ENCODE data around the gene MEA1.
A peak's percentile ranks its signal among the peaks of the same experiment; 100 is the strongest.
"Not testable (repeated sequence)": the region's sequence is repeated elsewhere in the genome, so short reads cannot be mapped to it uniquely, and the experiment has no call there.

MEA1 gene

DNA sequence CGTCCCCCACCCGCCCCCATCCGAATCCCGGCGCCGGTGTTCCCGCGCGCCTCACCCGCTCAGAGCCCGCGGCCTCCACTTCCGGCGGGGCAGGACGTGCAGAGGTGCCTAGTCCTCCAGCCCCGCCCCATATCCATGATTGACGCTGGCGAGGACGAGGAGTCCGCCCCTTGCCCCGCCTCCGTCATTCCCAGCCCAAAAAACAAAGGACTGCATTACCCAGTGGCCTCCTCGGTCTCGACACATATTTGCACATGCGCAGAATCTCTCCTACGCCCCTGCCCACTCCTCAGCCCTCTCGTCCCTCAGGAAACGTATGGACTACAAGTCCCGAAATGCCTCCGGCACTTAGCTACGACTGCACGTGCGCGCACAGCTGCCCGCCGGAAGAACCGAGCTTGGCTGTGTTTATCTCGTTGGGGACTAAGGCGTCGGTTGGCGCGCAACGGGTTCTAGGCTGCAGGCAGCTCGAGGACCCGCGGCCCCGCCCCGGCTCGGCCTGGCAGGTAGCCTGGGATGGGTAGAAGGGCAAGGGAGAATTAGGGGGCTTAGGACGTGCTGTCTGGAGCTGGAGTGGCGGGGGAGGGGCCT is at the start of gene MEA1, which contains the start of gene KLHDC3:
Gene MEA1, minus strand, starts transcription at position 104 of the 591 bp plus-strand sequence. CDS start 133 bp downstream, outside the sequence.
Gene KLHDC3, plus strand, starts transcription at position 407 of the 591 bp plus-strand sequence. CDS start 2,944 bp downstream, outside the sequence.
- DNase-seq (ENCODE audit: low read depth): peak; percentile 97

DNA sequence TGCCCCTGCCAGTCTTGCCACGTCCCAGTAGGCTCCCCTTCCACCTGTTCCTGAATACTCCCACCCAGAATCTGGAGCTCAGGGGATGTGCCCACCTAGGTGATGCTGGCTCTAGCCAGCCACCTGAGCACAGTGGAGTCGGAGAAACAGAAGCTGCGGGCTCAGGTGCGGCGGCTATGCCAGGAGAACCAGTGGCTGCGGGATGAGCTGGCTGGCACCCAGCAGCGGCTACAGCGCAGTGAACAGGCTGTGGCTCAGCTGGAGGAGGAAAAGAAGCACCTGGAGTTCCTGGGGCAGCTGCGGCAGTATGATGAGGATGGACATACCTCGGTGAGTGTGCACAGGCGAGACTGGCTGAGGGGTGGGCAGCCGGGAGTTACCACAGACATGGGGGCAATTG is 49.1 kb upstream of the MEA1 start:
- DNase-seq (ENCODE audit: low read depth): no peak

DNA sequence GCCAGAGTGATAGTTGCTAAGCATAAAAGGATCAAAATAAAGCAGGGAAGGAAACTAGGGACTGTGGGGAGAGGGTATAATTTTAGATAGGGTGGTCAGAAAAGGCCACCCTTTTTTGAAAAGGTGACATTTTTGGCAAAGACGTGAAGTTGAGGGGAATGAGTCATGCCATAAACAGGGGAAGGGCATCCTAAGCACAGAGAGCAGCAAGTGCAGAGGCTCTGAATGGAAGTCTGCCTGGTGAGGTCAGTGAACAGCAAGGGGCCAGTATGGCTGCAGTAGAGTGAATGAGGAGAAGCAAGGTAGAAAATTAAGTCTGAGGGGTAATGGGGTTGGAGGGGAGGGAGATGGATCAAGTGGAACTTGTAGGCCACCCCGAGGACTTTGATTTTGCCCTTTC is 48.1 kb upstream of the MEA1 start:
- no peak for DNase-seq (ENCODE audit: low read depth)

- no peak for DNase-seq (ENCODE audit: low read depth)
Measured at GRCh38 chr6:43060755-43061633, 47.2 kb upstream of the MEA1 start.

GRCh38 chr6:43060034-43060754 is 46.4 kb upstream of the MEA1 start:
- DNase-seq (ENCODE audit: low read depth): no peak

GRCh38 chr6:43059168-43060033 is 45.7 kb upstream of the MEA1 start, which contains the start of the genes KLC4 and MRPL2:
TSS of gene KLC4 (plus strand) at chr6:43059631. CDS start at chr6:43061336, 1,705 bp downstream.
TSS of gene MRPL2 (minus strand) at chr6:43059434. CDS start at chr6:43059381, 53 bp downstream.
- peak; percentile 94 for DNase-seq (ENCODE audit: low read depth)

GRCh38 chr6:43058531-43058930 is 44.8 kb upstream of the MEA1 start:
- DNase-seq (ENCODE audit: low read depth): no peak

DNA sequence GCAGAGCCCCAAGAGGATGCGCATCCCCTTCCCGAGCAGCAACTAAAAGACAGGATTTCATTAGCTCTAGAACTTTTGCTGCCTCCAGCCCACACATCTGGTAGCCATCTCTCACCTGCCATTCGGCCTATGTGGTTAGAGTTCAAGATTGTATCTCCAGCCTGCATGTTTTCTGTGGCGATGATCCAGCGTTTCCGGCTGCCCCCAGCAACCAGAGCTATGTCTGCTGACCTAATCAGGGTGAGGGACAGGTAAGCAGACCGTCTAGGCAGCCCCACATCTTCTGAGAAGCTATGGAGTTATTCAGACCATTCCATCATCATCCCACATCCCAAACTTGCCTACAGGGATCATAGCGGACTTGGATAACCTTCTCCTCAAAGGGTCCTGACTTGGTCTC is 42.2 kb upstream of the MEA1 start:
- DNase-seq (ENCODE audit: low read depth): no peak

DNA sequence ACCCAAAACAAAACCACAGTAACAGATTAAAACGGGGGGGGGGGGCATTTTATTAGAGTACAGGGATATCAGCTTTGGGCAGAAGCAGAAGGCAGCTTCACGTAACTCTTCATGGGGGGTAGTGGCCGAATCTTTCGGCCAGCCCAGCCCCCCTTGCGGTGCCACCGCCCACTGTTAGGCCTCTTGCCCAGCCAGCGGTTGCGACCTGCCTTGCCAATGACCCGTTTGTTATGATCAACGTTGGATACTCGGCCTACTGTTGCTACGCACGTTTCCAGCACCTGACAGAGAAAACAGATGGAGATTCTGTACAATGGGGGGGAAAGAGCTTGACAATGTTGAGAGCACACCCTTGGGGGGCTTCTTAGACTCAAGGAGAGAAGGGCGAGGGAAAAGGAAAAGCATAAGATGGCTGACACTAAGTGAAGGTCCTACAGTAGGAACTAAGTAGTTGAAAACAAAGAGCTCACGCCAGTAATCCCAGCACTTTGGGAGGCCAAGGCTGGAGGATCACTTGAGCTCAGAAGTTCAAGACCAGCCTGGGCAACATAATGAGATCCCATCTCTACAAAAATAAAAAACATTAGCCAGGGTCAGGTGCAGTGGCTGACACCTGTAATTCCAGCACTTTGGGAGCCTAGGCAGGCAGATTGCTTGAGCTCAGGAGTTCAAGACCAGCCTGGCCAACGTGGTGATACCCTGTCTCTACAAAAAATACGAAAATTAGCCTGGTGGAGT is 40.6 kb upstream of the MEA1 start:
- DNase-seq (ENCODE audit: low read depth): no peak

DNA sequence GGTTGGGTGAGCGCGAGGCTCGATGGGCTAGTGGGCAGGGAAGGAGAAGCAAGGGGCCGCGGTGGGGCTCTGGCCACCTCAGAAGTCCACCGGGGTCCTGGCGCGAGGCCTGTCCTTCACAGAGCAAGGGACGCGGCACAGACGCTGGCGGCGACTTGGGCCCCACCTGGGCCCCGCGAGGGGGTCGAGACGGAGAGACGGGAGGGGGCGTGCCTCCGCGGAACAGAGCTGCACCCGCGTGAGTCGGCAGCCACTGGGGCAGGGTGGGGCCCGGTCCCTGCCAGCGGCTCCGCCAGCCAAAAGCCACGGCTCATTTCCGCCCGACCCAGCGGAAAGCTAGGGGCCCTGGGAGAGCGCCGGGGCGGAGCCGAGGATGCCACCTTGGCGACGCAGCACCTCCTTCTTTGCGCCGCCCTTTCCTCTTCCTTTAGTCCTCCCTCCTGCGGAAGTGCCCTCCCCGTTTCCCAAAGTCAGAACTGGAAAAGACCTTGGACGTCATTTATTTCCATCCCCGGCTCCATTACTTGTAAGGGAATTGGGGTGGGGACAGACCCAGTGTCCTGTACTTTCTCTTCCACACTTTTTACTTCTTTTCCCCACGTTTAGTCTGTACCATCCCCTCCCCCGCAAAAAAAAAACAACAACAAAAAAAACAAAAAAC is 39.9 kb upstream of the MEA1 start, which contains the start of gene CUL7:
Gene CUL7, minus strand, starts transcription at position 307 of the 661 bp plus-strand sequence. CDS start 1,063 bp downstream, outside the sequence.
- peak; percentile 84 for DNase-seq (ENCODE audit: low read depth)

- DNase-seq (ENCODE audit: low read depth): no peak
Measured at GRCh38 chr6:43052842-43053544, 39.2 kb upstream of the MEA1 start.

GRCh38 chr6:43052225-43052841 is 38.6 kb upstream of the MEA1 start:
- no peak for DNase-seq (ENCODE audit: low read depth)

DNA sequence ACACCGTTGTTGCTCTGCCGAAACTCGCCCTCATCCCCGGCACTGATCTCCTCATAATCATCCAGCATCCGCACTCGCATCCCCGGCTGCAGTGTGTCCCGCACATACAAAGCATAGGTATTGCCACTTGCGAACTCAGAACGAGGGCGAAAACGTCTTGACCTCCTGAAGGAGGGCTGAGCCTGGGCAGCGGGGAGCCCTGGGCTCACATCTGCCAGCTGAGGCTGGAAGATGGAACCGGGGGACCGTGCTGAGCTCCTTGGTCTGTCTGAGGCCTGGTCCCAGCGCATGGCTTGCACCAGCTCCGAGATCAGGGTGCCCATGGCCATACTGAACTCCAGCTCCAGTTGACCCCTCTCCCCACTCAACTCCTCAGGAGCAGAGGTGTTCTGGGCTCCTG is 37.2 kb upstream of the MEA1 start:
- DNase-seq (ENCODE audit: low read depth): no peak

GRCh38 chr6:43047998-43048397 is 34.3 kb upstream of the MEA1 start:
- DNase-seq (ENCODE audit: low read depth): no peak

GRCh38 chr6:43045371-43045930 is 31.7 kb upstream of the MEA1 start:
- DNase-seq (ENCODE audit: low read depth): no peak

DNA sequence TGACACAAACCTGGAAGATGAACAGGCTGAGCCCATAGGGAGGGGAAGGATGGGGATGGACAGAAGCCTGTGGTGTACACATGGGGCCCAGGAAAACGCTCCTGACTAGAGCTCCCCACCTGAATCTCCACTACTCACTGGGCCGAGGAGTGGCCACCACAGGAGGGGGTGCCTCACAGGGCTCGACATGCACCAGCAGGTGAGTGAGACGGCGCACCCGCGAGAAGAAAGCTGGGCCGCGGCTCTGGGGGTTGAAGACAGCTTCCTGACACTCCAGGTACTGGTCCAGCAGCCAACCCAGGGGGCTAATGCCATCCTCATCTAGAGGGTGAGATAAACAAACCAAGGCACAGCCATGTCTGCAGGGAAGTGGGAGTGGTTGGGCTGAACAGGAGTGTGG is 29.6 kb upstream of the MEA1 start:
- no peak for DNase-seq (ENCODE audit: low read depth)

DNA sequence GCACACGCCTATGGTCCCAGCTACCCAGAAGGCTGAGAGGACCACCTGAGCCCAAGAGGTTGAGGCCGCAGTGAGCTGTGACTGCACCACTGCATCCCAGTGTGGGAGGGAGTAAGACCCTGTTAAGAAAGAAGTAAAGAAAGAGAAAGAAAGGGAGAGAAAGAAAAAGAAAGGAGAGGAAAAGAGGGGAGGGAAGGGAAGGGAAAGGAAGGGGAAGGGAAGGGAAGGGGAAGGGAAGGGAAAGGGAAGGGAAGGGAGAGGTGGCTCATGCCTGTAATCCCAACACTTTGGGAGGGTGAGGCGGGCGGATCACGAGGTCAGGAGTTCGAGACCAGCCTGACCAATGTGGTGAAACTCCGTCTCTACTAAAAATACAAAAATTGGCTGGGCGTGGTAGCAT is 27.7 kb upstream of the MEA1 start:
- not testable (repeated sequence) for DNase-seq (ENCODE audit: low read depth)

DNA sequence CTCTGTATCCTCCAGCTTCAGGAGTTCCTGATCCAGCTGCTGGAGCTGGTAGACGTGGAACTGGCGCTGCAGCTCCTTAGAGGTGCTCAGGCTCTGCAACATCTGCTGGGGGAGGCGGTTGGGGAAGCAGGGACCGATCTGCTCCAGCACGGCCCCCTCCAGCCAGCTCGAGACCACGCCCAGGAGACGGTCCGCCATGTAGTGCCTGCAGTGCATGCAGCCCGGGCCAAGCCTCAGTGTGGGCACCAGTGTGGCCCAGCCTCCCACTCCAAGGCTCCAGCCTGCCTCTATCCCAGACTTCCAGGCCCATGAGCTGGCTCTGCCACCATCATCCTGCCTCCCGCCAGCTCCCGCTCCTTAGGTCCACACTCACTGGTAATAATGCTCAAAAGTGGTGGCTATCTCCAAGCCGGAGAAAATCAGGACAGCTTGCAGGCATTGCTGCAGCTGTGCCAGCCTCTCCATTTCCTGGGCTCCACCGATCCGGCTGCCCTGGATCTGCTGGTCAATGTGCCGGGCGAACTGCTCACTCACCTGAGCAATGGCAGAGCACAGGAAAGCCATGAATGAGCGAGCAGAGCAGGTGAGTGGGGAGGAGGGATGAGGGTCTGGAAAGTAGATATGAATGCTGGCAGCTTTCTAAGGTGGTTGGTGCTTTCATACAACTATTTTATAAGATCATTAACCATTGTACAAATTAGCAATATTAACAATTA is 27.0 kb upstream of the MEA1 start:
- DNase-seq (ENCODE audit: low read depth): no peak
